ENCODE results near the gene ARHGEF5.

GRCh38 chr7:144407266-144407931, 52.2 kb downstream of the ARHGEF5 start:
- TF ChIP-seq SUZ12 (IDR thresholded peaks at IDR 0.05; ENCODE audit: extremely low read depth, insufficient read depth, insufficient read length) (no peak), ZNF274 (IDR thresholded peaks at IDR 0.05; ENCODE audit: low read depth, low read length) (no peak)
